Vagina (tissue), 2 donors: ENCODE data around the gene SEMA4D. TPM values are rescaled to one million over a fixed set of nuclear protein-coding genes. Genes with fewer than 3 reads are reported as not detected.

Experiments used
- DNase-seq, 2 donors: peaks; one replicate each; pipeline ENCODE4 v3.0.0-alpha.2; 2017; ENCODE audit errors: extremely low spot score in 2 of 2
- H3K27ac ChIP-seq: fragments of 200-600 bp; sonication (generic); one replicate; pipeline ENCODE4 v1.5.1; 2019
- H3K27me3 ChIP-seq: fragments of 200-600 bp; sonication (generic); one replicate; pipeline ENCODE4 v1.5.1; 2019
- H3K36me3 ChIP-seq, 2 donors: fragments of 200-600 bp; sonication (generic); one replicate each; pipeline ENCODE4 v1.5.1; 2017 to 2019
- H3K4me1 ChIP-seq: fragments of 200-600 bp; sonication (generic); one replicate; pipeline ENCODE4 v1.5.1; 2019
- H3K4me3 ChIP-seq, 2 donors: fragments of 200-600 bp; sonication (generic); 1 replicate in 1 of 2; 2 replicates in 1 of 2; pipeline ENCODE4 v1.5.1; 2016 to 2019
- H3K9me3 ChIP-seq: fragments of 200-600 bp; sonication (generic); one replicate; pipeline ENCODE4 v1.5.1; 2019
- CTCF ChIP-seq, 3 experiments: fragments of 450-650 bp in 2 of 3; fragments of 200-600 bp in 1 of 3; sonication (generic) in 1 of 3; IDR thresholded peaks; one replicate each; pipeline ENCODE4 v1.5.1; 2017 to 2019; ENCODE audit warnings: antibody characterized with exemption in 3 of 3, mild to moderate bottlenecking in 2 of 3, moderate library complexity in 2 of 3
- POLR2A ChIP-seq, 2 donors: fragments of 450-650 bp; IDR thresholded peaks; one replicate each; pipeline ENCODE4 v1.6.1; 2017; ENCODE audit warnings: antibody characterized with exemption in 2 of 2, mild to moderate bottlenecking in 2 of 2, moderate library complexity in 2 of 2
- POLR2AphosphoS5 ChIP-seq, 2 donors: sonication (generic); formaldehyde crosslinking; IDR thresholded peaks; one replicate each; pipeline ENCODE4 v1.9.0; 2017; ENCODE audit warnings: antibody characterized with exemption in 2 of 2, mild to moderate bottlenecking in 2 of 2, low read depth in 1 of 2; ENCODE audit not compliant: insufficient read depth in 1 of 2
- intact Hi-C: fragments of 100-400 bp; cut with DNase I; formaldehyde crosslinking; loops from one replicate; pipeline ENCODE4 v1.15.1; 2023
- total RNA-seq: library from RNA; depleted of rRNA; stranded (reverse); fragments of >200 nt; gene quantifications from one replicate; pipeline ENCODE4 v1.2.3, GENCODE V29; 2016

The SEMA4D gene
- total RNA-seq, 1 donor from 2014 or later = 39.3 TPM

- intact Hi-C loops = no loop called here
- H3K27me3 ChIP-seq = no peaks in the 10 kb centered on the region
- H3K36me3 ChIP-seq = peaks cover 0 to 45% of the 10 kb centered on the region in 2 donors
- no peak for DNase-seq
- TF ChIP-seq CTCF (IDR thresholded peaks at IDR 0.05) (no peak), POLR2AphosphoS5 (IDR thresholded peaks at IDR 0.05; ENCODE audit: insufficient read depth in 1 of 2, low read depth in 1 of 2) (no peak), POLR2A (IDR thresholded peaks at IDR 0.05) (no peak)
- H3K4me3 ChIP-seq = no peak overlapping the region
- no peaks in the 10 kb centered on the region for H3K9me3 ChIP-seq
- H3K4me1 ChIP-seq = peaks cover 26% of the 10 kb centered on the region
- no peak overlapping the region for H3K27ac ChIP-seq
Observed at GRCh38 chr9:89325733-89326132, 172.2 kb downstream of the SEMA4D start.

GRCh38 chr9:89323390-89323789 lies 174.5 kb downstream of the SEMA4D start:
- Histone ChIP-seq H3K36me3 (peaks cover 0 to 26% of the 10 kb centered on the region in 2 donors), H3K4me1 (peaks cover 41% of the 10 kb centered on the region), H3K9me3 (no peaks in the 10 kb centered on the region), H3K27ac (no peak overlapping the region), H3K4me3 (no peak overlapping the region), H3K27me3 (no peaks in the 10 kb centered on the region)
- no peak for DNase-seq
- intact Hi-C loops = no loop called here
- TF ChIP-seq CTCF (IDR thresholded peaks at IDR 0.05) = no peak
- TF ChIP-seq POLR2AphosphoS5 (IDR thresholded peaks at IDR 0.05; ENCODE audit: insufficient read depth in 1 of 2, low read depth in 1 of 2) = no peak
- TF ChIP-seq POLR2A (IDR thresholded peaks at IDR 0.05) = no peak

- Histone ChIP-seq H3K4me3 (peak overlapping the region; percentile 58 to 66), H3K36me3 (peaks cover 0 to 4% of the 10 kb centered on the region in 2 donors), H3K4me1 (peaks cover 49% of the 10 kb centered on the region), H3K27me3 (no peaks in the 10 kb centered on the region), H3K9me3 (no peaks in the 10 kb centered on the region), H3K27ac (peak overlapping the region; percentile 98)
- DNase-seq = no peak
- intact Hi-C loops = no loop called here
- peak in 1 of 2 donors; percentile 76 for TF ChIP-seq POLR2AphosphoS5 (IDR thresholded peaks at IDR 0.05; ENCODE audit: insufficient read depth in 1 of 2, low read depth in 1 of 2)
- TF ChIP-seq POLR2A (IDR thresholded peaks at IDR 0.05) = no peak
- peak in 1 of 3 experiments; percentile 1 for TF ChIP-seq CTCF (IDR thresholded peaks at IDR 0.05)
Observed at GRCh38 chr9:89319015-89319905, 178.7 kb downstream of the SEMA4D start.

GRCh38 chr9:89318123-89319014 lies 179.5 kb downstream of the SEMA4D start, which contains the start of gene SECISBP2:
SECISBP2 (plus strand) TSS chr9:89318500; CDS start chr9:89318577, 77 bp downstream.
- intact Hi-C loops = no loop called here
- Histone ChIP-seq H3K9me3 (no peaks in the 10 kb centered on the region), H3K4me3 (peak within 1 kb of the TSS; percentile 58 to 66)

More at GRCh38 chr9:89318123-89319014, 179.5 kb downstream of the SEMA4D start, which contains the start of gene SECISBP2:
- peak within 1 kb of the TSS; percentile 98 for H3K27ac ChIP-seq
- TF ChIP-seq POLR2A (IDR thresholded peaks at IDR 0.05) (peak in 1 of 2 donors; percentile 91), POLR2AphosphoS5 (IDR thresholded peaks at IDR 0.05; ENCODE audit: insufficient read depth in 1 of 2, low read depth in 1 of 2) (peak; percentile 84 to 98), CTCF (IDR thresholded peaks at IDR 0.05) (peak in 2 of 3 experiments; percentile 59 to 86)
- peaks cover 40% of the 10 kb centered on the region for H3K4me1 ChIP-seq
- H3K27me3 ChIP-seq = no peaks in the 10 kb centered on the region
- DNase-seq = peak in 1 of 2 donors; percentile 98
- H3K36me3 ChIP-seq = peaks cover 0 to 4% of the 10 kb centered on the region in 2 donors
